Measurements from ENCODE around the gene CD46. TPM values are rescaled to one million over a fixed set of nuclear protein-coding genes. Genes with fewer than 3 reads are reported as not detected.

The CD46 gene
- total RNA-seq, 1 experiment from 2014 or later: 51.0 TPM

Other genes starting within 250 kb of the CD46 start
- 0.21 and 0.69 TPM in 2 replicates for gene CR1L, start 106.9 kb upstream of the CD46 start, total RNA-seq (2014; rRNA removed; shearing (Covaris generic))
- not detected in 2 replicates for gene CD34, start 159.1 kb downstream of the CD46 start, total RNA-seq (2014; rRNA removed; shearing (Covaris generic))